Measurements from ENCODE around the gene MAGI2.
"Not testable (repeated sequence)": the region's sequence is repeated elsewhere in the genome, so short reads cannot be mapped to it uniquely, and the experiment has no call there.

Gene MAGI2

GRCh38 chr7:78279457-78279856 lies 1174.0 kb downstream of the MAGI2 start:
- no peaks in the 10 kb centered on the region for H3K4me1 Mint-ChIP-seq (ENCODE audit: low read depth)
- no peaks in the 10 kb centered on the region for H3K36me3 Mint-ChIP-seq (ENCODE audit: low read depth)
- no peak overlapping the region for H3K27ac Mint-ChIP-seq
- H3K9me3 Mint-ChIP-seq = peaks cover 13% of the 10 kb centered on the region
- no peak overlapping the region for H3K4me3 Mint-ChIP-seq
- intact Hi-C loops (cut with micrococcal nuclease) = no loop called here
- no peaks in the 10 kb centered on the region for H3K27me3 Mint-ChIP-seq

GRCh38 chr7:78279032-78279431 lies 1174.4 kb downstream of the MAGI2 start:
- H3K27ac Mint-ChIP-seq = no peak overlapping the region
- no peaks in the 10 kb centered on the region for H3K36me3 Mint-ChIP-seq (ENCODE audit: low read depth)
- intact Hi-C loops (cut with micrococcal nuclease) = no loop called here
- H3K4me3 Mint-ChIP-seq = no peak overlapping the region
- no peaks in the 10 kb centered on the region for H3K27me3 Mint-ChIP-seq
- H3K4me1 Mint-ChIP-seq (ENCODE audit: low read depth) = no peaks in the 10 kb centered on the region
- H3K9me3 Mint-ChIP-seq = peaks cover 14% of the 10 kb centered on the region

DNA sequence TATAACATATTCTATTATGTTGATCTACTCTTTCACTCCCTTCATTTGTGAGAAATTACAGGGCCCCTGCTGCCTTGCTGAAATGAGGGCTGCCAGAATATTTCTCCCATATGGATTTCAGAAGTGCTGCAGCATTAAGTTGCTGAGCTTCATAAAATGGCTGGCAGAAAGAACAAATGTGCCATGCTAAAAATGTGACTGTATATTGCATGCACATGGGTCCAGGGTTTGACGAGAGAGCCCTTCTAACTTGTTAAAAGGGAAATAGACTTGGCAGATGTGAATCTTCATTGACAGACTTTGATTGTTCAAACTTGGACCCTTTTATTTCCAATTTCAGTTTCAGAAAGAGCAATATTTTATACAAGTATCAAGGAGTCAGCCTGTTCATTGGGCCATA lies 1186.3 kb downstream of the MAGI2 start:
- intact Hi-C loops (cut with micrococcal nuclease) = no loop called here
- Mint-ChIP-seq H3K36me3 (ENCODE audit: low read depth) (no peaks in the 10 kb centered on the region), H3K4me1 (ENCODE audit: low read depth) (no peaks in the 10 kb centered on the region), H3K27me3 (no peaks in the 10 kb centered on the region), H3K27ac (no peak overlapping the region), H3K4me3 (no peak overlapping the region), H3K9me3 (peaks cover 12% of the 10 kb centered on the region)

DNA sequence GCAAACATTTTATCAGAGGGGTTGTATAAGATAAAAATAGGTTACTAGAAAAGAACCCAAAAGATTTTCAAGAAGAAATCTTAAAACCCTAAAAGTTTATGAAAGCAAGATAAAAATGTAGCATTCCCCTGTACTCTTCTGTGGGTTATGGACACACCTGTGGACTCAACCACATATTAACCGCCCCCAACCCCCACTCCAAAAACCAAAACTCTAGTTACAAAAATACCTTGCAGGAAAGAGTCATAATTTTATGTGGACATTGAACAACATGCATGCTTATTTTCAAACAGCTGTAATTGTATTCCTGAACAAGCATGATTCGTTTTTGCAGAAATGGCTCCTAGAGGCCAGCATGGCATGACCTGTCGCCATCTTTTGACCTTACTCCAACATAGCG lies 1188.0 kb downstream of the MAGI2 start:
- no peak overlapping the region for H3K4me3 Mint-ChIP-seq

DNA sequence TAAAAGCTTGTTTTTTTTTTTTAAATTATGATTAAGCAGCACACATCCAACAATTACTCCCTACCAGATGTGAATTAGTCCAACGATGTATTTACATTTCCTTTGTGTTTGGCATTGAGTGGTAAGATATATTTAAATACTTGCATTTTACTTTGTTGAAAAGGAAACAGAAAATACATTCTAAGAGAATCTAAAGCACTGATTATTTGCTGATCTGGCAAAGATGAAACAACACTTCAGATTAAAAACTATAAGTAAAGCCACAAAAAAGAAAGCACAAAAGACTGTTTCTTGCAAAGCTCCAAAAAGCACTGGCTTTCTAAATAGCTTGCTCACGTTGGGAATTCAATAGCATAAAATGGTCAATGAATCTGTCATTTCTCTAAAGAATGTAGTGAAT lies 1188.4 kb downstream of the MAGI2 start:
- H3K36me3 Mint-ChIP-seq (ENCODE audit: low read depth) = no peaks in the 10 kb centered on the region
- H3K4me3 Mint-ChIP-seq = no peak overlapping the region
- no peaks in the 10 kb centered on the region for H3K9me3 Mint-ChIP-seq
- no peaks in the 10 kb centered on the region for H3K4me1 Mint-ChIP-seq (ENCODE audit: low read depth)
- intact Hi-C loops (cut with micrococcal nuclease) = no loop called here
- no peak overlapping the region for H3K27ac Mint-ChIP-seq
- no peaks in the 10 kb centered on the region for H3K27me3 Mint-ChIP-seq

More for the DNA sequence above, 1188.0 kb downstream of the MAGI2 start:
- H3K9me3 Mint-ChIP-seq = no peaks in the 10 kb centered on the region
- no peaks in the 10 kb centered on the region for H3K27me3 Mint-ChIP-seq
- intact Hi-C loops (cut with micrococcal nuclease) = no loop called here
- H3K4me1 Mint-ChIP-seq (ENCODE audit: low read depth) = no peaks in the 10 kb centered on the region
- H3K36me3 Mint-ChIP-seq (ENCODE audit: low read depth) = no peaks in the 10 kb centered on the region
- H3K27ac Mint-ChIP-seq = no peak overlapping the region

GRCh38 chr7:78264105-78264504 lies 1189.4 kb downstream of the MAGI2 start:
- intact Hi-C loops (cut with micrococcal nuclease) = no loop called here
- no peaks in the 10 kb centered on the region for H3K36me3 Mint-ChIP-seq (ENCODE audit: low read depth)
- no peaks in the 10 kb centered on the region for H3K27me3 Mint-ChIP-seq
- H3K27ac Mint-ChIP-seq = no peak overlapping the region
- H3K9me3 Mint-ChIP-seq = no peaks in the 10 kb centered on the region
- no peaks in the 10 kb centered on the region for H3K4me1 Mint-ChIP-seq (ENCODE audit: low read depth)
- no peak overlapping the region for H3K4me3 Mint-ChIP-seq

GRCh38 chr7:78261739-78262138 lies 1191.7 kb downstream of the MAGI2 start:
- no peak overlapping the region for H3K4me3 Mint-ChIP-seq
- no peaks in the 10 kb centered on the region for H3K27me3 Mint-ChIP-seq
- no peaks in the 10 kb centered on the region for H3K36me3 Mint-ChIP-seq (ENCODE audit: low read depth)
- no peak overlapping the region for H3K27ac Mint-ChIP-seq
- intact Hi-C loops (cut with micrococcal nuclease) = no loop called here
- H3K4me1 Mint-ChIP-seq (ENCODE audit: low read depth) = no peaks in the 10 kb centered on the region
- no peaks in the 10 kb centered on the region for H3K9me3 Mint-ChIP-seq

- Mint-ChIP-seq H3K36me3 (ENCODE audit: low read depth) (no peaks in the 10 kb centered on the region), H3K27me3 (no peaks in the 10 kb centered on the region), H3K9me3 (no peaks in the 10 kb centered on the region), H3K27ac (no peak overlapping the region), H3K4me1 (ENCODE audit: low read depth) (no peaks in the 10 kb centered on the region), H3K4me3 (no peak overlapping the region)
- intact Hi-C loops (cut with micrococcal nuclease) = no loop called here
Measured at GRCh38 chr7:78261302-78261701, 1192.2 kb downstream of the MAGI2 start.

DNA sequence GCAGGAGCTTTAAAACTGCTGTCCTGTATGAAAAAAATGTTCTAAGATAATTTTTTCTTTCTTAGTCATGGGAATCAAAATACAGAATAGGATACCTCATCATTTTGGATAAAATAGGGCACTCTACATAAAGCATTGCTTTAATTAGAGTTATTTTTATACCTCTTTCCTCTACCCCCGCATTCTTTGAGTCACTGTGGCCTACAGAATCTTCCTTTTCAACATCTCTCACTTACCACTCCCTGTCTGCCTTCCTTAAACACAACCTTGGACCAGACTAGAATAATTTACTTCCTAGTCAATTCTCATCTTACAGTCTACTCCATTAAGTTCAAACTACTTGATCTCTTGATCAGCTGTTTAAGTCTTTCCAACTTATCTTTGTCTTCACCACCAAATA lies 1192.6 kb downstream of the MAGI2 start:
- H3K27ac Mint-ChIP-seq = no peak overlapping the region
- intact Hi-C loops (cut with micrococcal nuclease) = no loop called here

GRCh38 chr7:78254726-78255055 lies 1198.8 kb downstream of the MAGI2 start:
- Mint-ChIP-seq H3K27me3 (no peaks in the 10 kb centered on the region), H3K9me3 (no peaks in the 10 kb centered on the region), H3K27ac (no peak overlapping the region), H3K4me3 (no peak overlapping the region), H3K36me3 (ENCODE audit: low read depth) (no peaks in the 10 kb centered on the region), H3K4me1 (ENCODE audit: low read depth) (no peaks in the 10 kb centered on the region)
- intact Hi-C loops (cut with micrococcal nuclease) = no loop called here

More for the DNA sequence above, 1192.6 kb downstream of the MAGI2 start:
- Mint-ChIP-seq H3K4me1 (ENCODE audit: low read depth) (no peaks in the 10 kb centered on the region), H3K27me3 (no peaks in the 10 kb centered on the region), H3K4me3 (no peak overlapping the region), H3K36me3 (ENCODE audit: low read depth) (no peaks in the 10 kb centered on the region), H3K9me3 (no peaks in the 10 kb centered on the region)

DNA sequence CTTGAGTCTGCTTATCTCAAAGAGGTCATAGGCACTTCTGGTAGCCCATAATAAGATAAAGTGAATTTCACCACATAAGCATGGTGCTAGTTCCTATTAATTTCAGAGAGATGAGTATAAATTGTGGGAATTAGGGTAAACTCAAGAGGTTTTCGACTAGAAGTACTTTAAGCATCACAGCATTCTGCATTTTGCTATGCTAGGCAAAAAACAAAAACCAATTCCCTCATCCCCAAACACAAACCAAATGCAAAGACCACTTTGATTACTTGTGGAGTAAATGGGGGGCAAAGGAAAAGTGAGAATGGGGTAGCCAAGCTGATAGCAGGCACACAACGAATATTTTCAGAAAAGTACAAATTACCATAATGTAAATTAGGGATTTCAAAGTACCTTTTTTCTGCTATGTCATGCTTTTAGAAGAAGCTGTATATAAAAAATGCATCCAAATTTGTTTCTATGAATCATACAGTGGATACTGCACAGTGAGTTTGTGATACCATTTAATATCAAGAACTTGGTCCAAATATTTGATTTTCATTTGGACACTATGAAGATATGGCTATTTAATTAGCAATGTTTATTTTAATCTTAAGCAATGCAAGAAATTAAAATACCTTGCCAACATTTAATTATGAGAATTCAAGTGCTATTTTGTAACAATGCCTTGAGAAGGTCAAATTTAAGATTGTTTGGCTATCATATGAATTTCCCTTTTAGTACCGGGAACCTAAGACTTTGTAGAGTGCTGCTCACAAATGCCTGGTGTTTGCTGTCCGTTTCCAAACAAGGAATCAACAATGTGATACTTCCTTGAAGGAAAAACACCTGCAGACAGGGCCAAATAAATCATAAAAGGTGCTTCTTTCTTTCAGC lies 1199.4 kb downstream of the MAGI2 start:
- no peaks in the 10 kb centered on the region for H3K4me1 Mint-ChIP-seq (ENCODE audit: low read depth)
- no peaks in the 10 kb centered on the region for H3K27me3 Mint-ChIP-seq
- no peaks in the 10 kb centered on the region for H3K9me3 Mint-ChIP-seq
- no peaks in the 10 kb centered on the region for H3K36me3 Mint-ChIP-seq (ENCODE audit: low read depth)
- H3K27ac Mint-ChIP-seq = no peak overlapping the region
- intact Hi-C loops (cut with micrococcal nuclease) = no loop called here
- H3K4me3 Mint-ChIP-seq = no peak overlapping the region

- no peaks in the 10 kb centered on the region for H3K36me3 Mint-ChIP-seq (ENCODE audit: low read depth)
- intact Hi-C loops (cut with micrococcal nuclease) = no loop called here
- H3K4me3 Mint-ChIP-seq = no peak overlapping the region
- peaks cover 35% of the 10 kb centered on the region for H3K9me3 Mint-ChIP-seq
- no peaks in the 10 kb centered on the region for H3K4me1 Mint-ChIP-seq (ENCODE audit: low read depth)
- H3K27ac Mint-ChIP-seq = no peak overlapping the region
- no peaks in the 10 kb centered on the region for H3K27me3 Mint-ChIP-seq
Measured at GRCh38 chr7:78248867-78249266, 1204.6 kb downstream of the MAGI2 start.

DNA sequence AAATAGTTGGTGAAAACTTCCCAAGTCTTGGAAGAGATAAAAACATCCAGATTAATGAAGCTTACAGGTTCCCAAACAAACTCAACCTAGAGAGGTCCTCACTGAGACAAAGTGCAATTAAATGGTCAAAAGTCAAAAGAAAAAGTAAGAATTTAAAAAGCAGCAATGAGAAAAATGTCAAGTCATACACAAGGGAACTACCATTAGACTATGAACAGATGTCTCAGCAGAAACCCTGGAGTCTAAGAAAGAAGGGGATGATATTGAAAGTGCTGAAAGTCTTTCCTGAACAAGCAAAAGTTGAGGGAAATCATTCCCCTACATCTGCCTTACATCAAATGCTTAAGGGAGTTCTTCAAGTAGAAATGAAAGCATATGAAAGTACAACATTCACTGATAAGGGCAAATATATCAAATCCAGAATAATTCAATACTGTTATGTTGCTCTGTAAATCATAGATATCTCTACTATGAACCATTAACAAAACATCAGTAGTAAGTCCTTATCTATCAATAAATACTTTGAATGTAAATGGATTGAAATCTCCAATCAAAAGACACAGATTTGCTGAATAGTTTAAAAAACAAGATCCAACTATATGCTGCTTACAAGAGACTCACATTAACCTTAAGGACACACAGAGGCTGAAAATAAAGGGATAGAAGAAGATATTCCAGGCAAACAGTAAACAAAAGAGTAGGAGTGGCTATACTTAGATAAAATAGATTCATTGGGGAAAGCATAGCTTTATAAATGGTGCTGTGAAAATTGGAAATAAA lies 1205.4 kb downstream of the MAGI2 start:
- Mint-ChIP-seq H3K27me3 (no peaks in the 10 kb centered on the region), H3K27ac (no peak overlapping the region), H3K4me1 (ENCODE audit: low read depth) (no peaks in the 10 kb centered on the region), H3K4me3 (no peak overlapping the region), H3K9me3 (peaks cover 35% of the 10 kb centered on the region), H3K36me3 (ENCODE audit: low read depth) (no peaks in the 10 kb centered on the region)
- intact Hi-C loops (cut with micrococcal nuclease) = no loop called here

DNA sequence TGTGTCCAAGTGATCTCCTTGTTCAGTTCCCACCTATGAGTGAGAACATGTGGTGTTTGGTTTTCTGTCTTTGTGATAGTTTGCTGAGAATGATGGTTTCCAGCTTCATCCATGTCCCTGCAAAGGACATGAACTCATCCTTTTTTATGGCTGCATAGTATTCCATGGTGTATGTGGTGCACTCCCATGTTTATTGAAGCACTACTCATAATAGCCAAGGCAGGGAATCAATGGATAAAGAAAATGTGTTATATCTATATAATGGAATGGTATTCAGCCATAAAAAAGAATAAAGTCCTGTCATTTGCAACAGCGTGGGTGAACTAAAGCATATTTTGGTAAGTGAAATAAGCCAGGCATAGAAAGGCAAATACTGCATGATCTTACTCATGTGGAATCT lies 1213.3 kb downstream of the MAGI2 start:
- H3K27me3 Mint-ChIP-seq; H3K36me3 Mint-ChIP-seq (ENCODE audit: low read depth); intact Hi-C loops (cut with micrococcal nuclease); H3K27ac Mint-ChIP-seq; H3K4me1 Mint-ChIP-seq (ENCODE audit: low read depth); H3K4me3 Mint-ChIP-seq: not testable (repeated sequence)
- H3K9me3 Mint-ChIP-seq = peaks cover 56% of the 10 kb centered on the region
